Measurements from ENCODE around the gene FGF18. TPM values are rescaled to one million over a fixed set of nuclear protein-coding genes. Genes with fewer than 3 reads are reported as not detected.
"Not testable (repeated sequence)": the region's sequence is repeated elsewhere in the genome, so short reads cannot be mapped to it uniquely, and the experiment has no call there.

FGF18 gene
- total and polyA plus RNA-seq, 10 of the 15 experiments (the other 5 are each of a cell fraction or from before 2014, with no cell fraction given), result 0.03 to 0.10 (median 0.06) TPM; not detected in 5

DNA sequence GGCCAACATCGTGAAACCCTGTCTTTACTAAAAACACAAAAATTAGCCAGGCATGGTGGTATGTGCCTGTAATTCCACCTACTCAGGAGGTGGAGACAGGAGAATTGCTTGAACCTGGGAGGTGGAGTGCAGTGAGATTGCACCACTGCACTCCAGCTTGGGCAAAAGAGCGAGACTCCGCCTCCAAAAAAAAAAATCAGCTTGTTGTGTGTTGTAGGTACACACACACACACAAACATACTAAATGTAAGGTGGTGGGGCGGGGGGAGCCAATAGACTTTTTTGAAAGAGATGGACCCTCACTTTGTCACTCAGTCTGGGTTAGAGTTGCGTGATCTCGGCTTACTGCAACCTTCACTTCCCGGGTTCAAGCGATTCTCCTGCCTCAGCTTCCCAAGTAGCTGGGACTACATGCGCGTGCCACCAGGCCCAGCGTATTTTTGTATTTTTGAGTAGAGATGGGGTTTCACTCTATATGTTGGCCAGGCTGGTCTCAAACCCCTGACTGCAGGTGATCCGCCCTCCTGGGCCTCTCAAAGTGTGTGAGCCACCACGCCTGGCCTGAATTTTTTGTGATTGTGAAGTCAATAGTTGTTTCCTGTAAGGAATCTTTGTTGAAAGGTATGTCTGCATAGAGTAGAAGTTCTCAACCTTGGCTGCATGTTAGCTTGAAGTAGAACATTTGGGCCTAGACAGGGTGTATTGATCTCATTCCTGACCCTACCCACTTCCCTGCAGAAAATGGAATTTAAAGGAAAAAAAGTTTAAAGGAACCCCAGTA, 18.1 kb upstream of the FGF18 start:
- Histone ChIP-seq H3K36me3 (ENCODE audit: control insufficient read depth in 2 of 2, insufficient read depth in 2 of 2, low read length in 1 of 2) (peaks cover 22 to 33% of the 10 kb centered on the region in 2 experiments), H4K20me1 (ENCODE audit: control insufficient read depth, insufficient read depth) (peaks cover 16% of the 10 kb centered on the region), H3K27ac (ENCODE audit: control insufficient read depth, insufficient read depth) (no peak overlapping the region), H3K4me2 (ENCODE audit: control insufficient read depth, insufficient read depth) (no peak overlapping the region; the same call in 1 of the 2 replicates), H3K79me2 (ENCODE audit: control insufficient read depth, insufficient read depth, low read length) (peaks cover 56% of the 10 kb centered on the region), H3K4me1 (ENCODE audit: control insufficient read depth, insufficient read depth, low read length) (no peaks in the 10 kb centered on the region), H3K9me3 (replicated peaks; ENCODE audit: control insufficient read depth, insufficient read depth, low read length) (no peaks in the 10 kb centered on the region; the same call in 2 of the 3 replicates), H3K27me3 (replicated peaks in 1 of 2; ENCODE audit: control insufficient read depth in 2 of 2, insufficient read depth in 2 of 2, low read length in 1 of 2) (no peaks in the 10 kb centered on the region), H2AFZ (ENCODE audit: control insufficient read depth, low read depth, low read length) (no peak overlapping the region), H3K9ac (ENCODE audit: control insufficient read depth, insufficient read depth, low read length) (no peak overlapping the region), H3K4me3 (no peak overlapping the region)
- ChIA-PET POLR2A (no interaction called here), CTCF (no interaction called here), RAD21 (ENCODE audit: unreplicated experiment) (no interaction called here), SMC1A (ENCODE audit: uncharacterized antibody, unreplicated experiment) (interaction anchor here (0.6 kb wide), 1 partner anchor 13 kb away, joined by 3 read pairs; no protein-coding TSS in a partner anchor)
- BruUV-seq (replicated peaks), result no TSS peak
- FAIRE-seq, result no peak
- TF ChIP-seq MEF2B (IDR thresholded peaks at IDR 0.05; ENCODE audit: partially characterized antibody, poor library complexity, severe bottlenecking) (no peak), RB1 (IDR thresholded peaks at IDR 0.05; ENCODE audit: borderline replicate concordance) (no peak), GATAD2B (conservative IDR thresholded peaks at IDR 0.05; ENCODE audit: low read depth) (no peak), NFIC (IDR thresholded peaks at IDR 0.05; ENCODE audit: low read depth, low read length) (no peak), HDGF (IDR thresholded peaks at IDR 0.05) (no peak), NBN (IDR thresholded peaks at IDR 0.05) (no peak), NR2C1 (IDR thresholded peaks at IDR 0.05) (no peak), IKZF2 (IDR thresholded peaks at IDR 0.05) (no peak), ZNF384 (IDR thresholded peaks at IDR 0.05; ENCODE audit: borderline replicate concordance, low read depth, low read length) (no peak), NFXL1 (IDR thresholded peaks at IDR 0.05; ENCODE audit: borderline replicate concordance) (no peak), SREBF2 (IDR thresholded peaks at IDR 0.05; ENCODE audit: low read length) (no peak), BRCA1 (IDR thresholded peaks at IDR 0.05; ENCODE audit: low read depth, low read length) (no peak), NFYA (IDR thresholded peaks at IDR 0.05; ENCODE audit: borderline replicate concordance, low read depth, low read length) (no peak), PAX5 (IDR thresholded peaks at IDR 0.05; ENCODE audit: borderline replicate concordance, low read depth, low read length) (no peak), CBX5 (IDR thresholded peaks at IDR 0.05; ENCODE audit: low read depth) (no peak)
- TF ChIP-seq, protein P1, sequence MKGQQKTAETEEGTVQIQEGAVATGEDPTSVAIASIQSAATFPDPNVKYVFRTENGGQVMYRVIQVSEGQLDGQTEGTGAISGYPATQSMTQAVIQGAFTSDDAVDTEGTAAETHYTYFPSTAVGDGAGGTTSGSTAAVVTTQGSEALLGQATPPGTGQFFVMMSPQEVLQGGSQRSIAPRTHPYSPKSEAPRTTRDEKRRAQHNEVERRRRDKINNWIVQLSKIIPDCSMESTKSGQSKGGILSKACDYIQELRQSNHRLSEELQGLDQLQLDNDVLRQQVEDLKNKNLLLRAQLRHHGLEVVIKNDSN (IDR thresholded peaks at IDR 0.05; ENCODE audit: borderline replicate concordance, extremely low read length, insufficient read depth, low read depth, low read length), result no peak
- intact Hi-C loops (cut with micrococcal nuclease; ENCODE audit: unreplicated experiment) (no loop called here), in situ Hi-C loops (cut with MboI) (loop anchor here (25.0 kb wide), 1 partner anchor 886 kb away; the partner anchor contains the start of gene UBTD2)
- DNase-seq (ENCODE audit: low read depth, low spot score), result no peak
- 90% methylated on average over 13 of the region's 13 CpGs for WGBS (ENCODE audit: insufficient coverage, insufficient replicate concordance, low lambda C conversion rate, missing lambda C conversion rate)
- no peak for ATAC-seq

DNA sequence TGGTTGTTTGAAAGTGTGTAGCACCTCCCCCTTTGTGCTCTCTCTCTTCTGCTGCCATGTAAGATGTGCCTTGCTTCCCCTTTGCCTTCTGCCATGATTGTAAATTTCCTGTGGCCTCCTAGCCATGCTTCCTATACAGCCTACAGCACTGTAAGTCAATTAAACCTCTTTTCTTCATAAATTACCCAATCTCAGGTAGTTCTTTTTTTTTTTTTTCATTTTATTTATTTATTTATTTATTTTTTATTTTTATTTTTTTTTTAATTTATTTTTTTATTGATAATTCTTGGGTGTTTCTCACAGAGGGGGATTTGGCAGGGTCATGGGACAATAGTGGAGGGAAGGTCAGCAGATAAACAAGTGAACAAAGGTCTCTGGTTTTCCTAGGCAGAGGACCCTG, 16.7 kb upstream of the FGF18 start:
- SMC1A ChIA-PET (ENCODE audit: uncharacterized antibody, unreplicated experiment); H3K27ac ChIP-seq (ENCODE audit: control insufficient read depth, insufficient read depth); H3K4me1 ChIP-seq (ENCODE audit: control insufficient read depth, insufficient read depth, low read length); H3K4me2 ChIP-seq (ENCODE audit: control insufficient read depth, insufficient read depth); H3K27me3 ChIP-seq (replicated peaks in 1 of 2; ENCODE audit: control insufficient read depth in 2 of 2, insufficient read depth in 2 of 2, low read length in 1 of 2); POLR2A ChIA-PET; DNase-seq (ENCODE audit: low read depth, low spot score); intact Hi-C loops (cut with micrococcal nuclease; ENCODE audit: unreplicated experiment); FAIRE-seq; H2AFZ ChIP-seq (ENCODE audit: control insufficient read depth, low read depth, low read length); RAD21 ChIA-PET (ENCODE audit: unreplicated experiment); H3K9me3 ChIP-seq (replicated peaks; ENCODE audit: control insufficient read depth, insufficient read depth, low read length); BruUV-seq (replicated peaks); CTCF ChIA-PET; H3K9ac ChIP-seq (ENCODE audit: control insufficient read depth, insufficient read depth, low read length); H3K4me3 ChIP-seq: not testable (repeated sequence)
- H3K79me2 ChIP-seq (ENCODE audit: control insufficient read depth, insufficient read depth, low read length), result peaks cover 43% of the 10 kb centered on the region
- peak; percentile 7; the same call in 1 of the 3 replicates for ATAC-seq
- in situ Hi-C loops (cut with MboI), result loop anchor here (25.0 kb wide), 1 partner anchor 885 kb away; the partner anchor contains the start of gene UBTD2
- peaks cover 11% of the 10 kb centered on the region for H4K20me1 ChIP-seq (ENCODE audit: control insufficient read depth, insufficient read depth)
- H3K36me3 ChIP-seq (ENCODE audit: control insufficient read depth in 2 of 2, insufficient read depth in 2 of 2, low read length in 1 of 2), result peaks cover 17 to 33% of the 10 kb centered on the region in 2 experiments
